CD14-positive monocyte (primary cell): ENCODE data around the gene ATXN3L. TPM values are rescaled to one million over a fixed set of nuclear protein-coding genes. Genes with fewer than 3 reads are reported as not detected.

Source experiments
- DNase-seq, 3 donors: peaks; one replicate each; pipeline ENCODE4 v3.0.0-alpha.2; 2011 to 2022
- H2AFZ ChIP-seq: 2 replicates; pipeline ENCODE4 v1.6.0; 2012; ENCODE audit warnings: mild to moderate bottlenecking, low read depth, low read length, inconsistent platforms; ENCODE audit not compliant: insufficient read depth, poor library complexity, severe bottlenecking
- H3K27ac ChIP-seq, 2 donors: 1 replicate in 1 of 2; 2 replicates in 1 of 2; pipeline ENCODE4 v1.5.1; 2012 to 2013; ENCODE audit warnings: low read length in 2 of 2, control low read depth in 1 of 2, inconsistent platforms in 1 of 2, low read depth in 1 of 2, mild to moderate bottlenecking in 1 of 2
- H3K27me3 ChIP-seq, 2 donors: one replicate each; pipeline versions ENCODE4 v1.6.0 to v1.6.1; 2011 to 2013; ENCODE audit warnings: low read length in 2 of 2; ENCODE audit not compliant: control insufficient read depth in 2 of 2, insufficient read depth in 2 of 2
- H3K36me3 ChIP-seq, 2 donors: replicated peaks in 1 of 2; 1 replicate in 1 of 2; 2 replicates in 1 of 2; pipeline versions ENCODE4 v1.5.1 to v1.6.1; 2012 to 2013; ENCODE audit warnings: low read length in 2 of 2, control low read depth in 1 of 2, inconsistent platforms in 1 of 2, mild to moderate bottlenecking in 1 of 2; ENCODE audit not compliant: insufficient read depth in 2 of 2, control insufficient read depth in 1 of 2
- H3K4me1 ChIP-seq, 2 donors: 1 replicate in 1 of 2; 2 replicates in 1 of 2; pipeline versions ENCODE4 v1.5.1 to v1.6.1; 2012 to 2013; ENCODE audit warnings: low read length in 2 of 2, control low read depth in 1 of 2, inconsistent platforms in 1 of 2, mild to moderate bottlenecking in 1 of 2, moderate library complexity in 1 of 2; ENCODE audit not compliant: insufficient read depth in 2 of 2, control insufficient read depth in 1 of 2
- H3K4me2 ChIP-seq: replicated peaks from 2 replicates; pipeline ENCODE3; 2012; ENCODE audit warnings: low read length, moderate library complexity, mild to moderate bottlenecking; ENCODE audit not compliant: poor library complexity, severe bottlenecking; ENCODE audit errors: extremely low read depth
- H3K4me3 ChIP-seq, 3 experiments: fragments of 200-600 bp in 1 of 3; sonication (generic) in 1 of 3; replicated peaks in 1 of 3; 1 replicate in 2 of 3; 2 replicates in 1 of 3; pipeline ENCODE4 v1.5.1; 2011 to 2013; ENCODE audit warnings: low read length in 3 of 3, mild to moderate bottlenecking in 3 of 3, control low read depth in 2 of 3, low read depth in 2 of 3, inconsistent platforms in 1 of 3, moderate library complexity in 1 of 3
- H3K79me2 ChIP-seq: 2 replicates; pipeline ENCODE4 v1.6.0; 2012; ENCODE audit warnings: mild to moderate bottlenecking, control low read depth, inconsistent platforms, low read length, moderate library complexity; ENCODE audit not compliant: insufficient read depth
- H3K9ac ChIP-seq: 2 replicates; pipeline ENCODE4 v1.6.0; 2017; ENCODE audit warnings: low read length, mild to moderate bottlenecking; ENCODE audit not compliant: insufficient read depth, poor library complexity, severe bottlenecking
- H3K9me3 ChIP-seq, 2 donors: replicated peaks in 1 of 2; 1 replicate in 1 of 2; 2 replicates in 1 of 2; pipeline versions ENCODE4 v1.5.1 to v1.6.1; 2012 to 2013; ENCODE audit warnings: low read length in 2 of 2, control low read depth in 1 of 2; ENCODE audit not compliant: control insufficient read depth in 1 of 2, insufficient read depth in 1 of 2
- H4K20me1 ChIP-seq: 2 replicates; pipeline ENCODE4 v1.6.0; 2012; ENCODE audit warnings: mild to moderate bottlenecking, low read length, control low read depth, moderate library complexity; ENCODE audit not compliant: insufficient read depth
- H3K27ac Mint-ChIP-seq, 7 donors: one replicate each; pipeline ENCODE4 v1.8.0; 2020; ENCODE audit warnings: mild to moderate bottlenecking in 7 of 7, mixed read lengths in 7 of 7, moderate library complexity in 6 of 7, inconsistent platforms in 2 of 7
- H3K27me3 Mint-ChIP-seq, 3 donors: one replicate each; pipeline ENCODE4 v1.8.0; 2021 to 2022; ENCODE audit warnings: low read depth in 3 of 3, mild to moderate bottlenecking in 3 of 3, mixed read lengths in 3 of 3, moderate library complexity in 3 of 3, inconsistent platforms in 1 of 3
- H3K36me3 Mint-ChIP-seq, 2 donors: one replicate each; pipeline ENCODE4 v1.8.0; 2020; ENCODE audit warnings: mixed read lengths in 2 of 2, inconsistent platforms in 1 of 2, mild to moderate bottlenecking in 1 of 2
- H3K4me1 Mint-ChIP-seq: one replicate; pipeline ENCODE4 v1.8.0; 2020; ENCODE audit warnings: mild to moderate bottlenecking, mixed read lengths
- H3K4me3 Mint-ChIP-seq, 2 donors: one replicate each; pipeline ENCODE4 v1.8.0; 2020; ENCODE audit warnings: mild to moderate bottlenecking in 2 of 2, mixed read lengths in 2 of 2, moderate library complexity in 1 of 2
- H3K9me3 Mint-ChIP-seq, 7 donors: one replicate each; pipeline ENCODE4 v1.8.0; 2020 to 2022; ENCODE audit warnings: mixed read lengths in 7 of 7, mild to moderate bottlenecking in 6 of 7, moderate library complexity in 6 of 7, inconsistent platforms in 2 of 7
- WGBS: methylation state at CpG from one replicate; pipeline ENCODE4 v1.1.5; 2013; ENCODE audit warnings: missing lambda C conversion rate; ENCODE audit not compliant: insufficient coverage; 5-methylcytosine and 5-hydroxymethylcytosine counted together
- intact Hi-C, 2 donors: fragments of 100-400 bp; cut with micrococcal nuclease; formaldehyde crosslinking; loops; one replicate each; pipeline versions ENCODE4 v1.15.0 to v1.15.1; 2023
- polyA plus RNA-seq, 3 donors: library from polyadenylated mRNA; depleted of rRNA in 1 of 3; unstranded in 2 of 3; stranded (reverse) in 1 of 3; fragments of 300-500 nt in 2 of 3; fragments of >200 nt in 1 of 3; fragmentation: Illumina TruSeq in 2 of 3; gene quantifications; 1 replicate in 2 of 3; 2 replicates in 1 of 3; pipeline ENCODE4 v1.2.3, GENCODE V29; 2012 to 2021
- TF ChIP-seq, protein P1 (sequence below): fragments of 200-600 bp; IDR thresholded peaks from one replicate; pipeline ENCODE4 v1.8.0; 2022; ENCODE audit warnings: antibody characterized with exemption, mild to moderate bottlenecking

Gene ATXN3L
- polyA plus RNA-seq, 3 donors, result not detected

DNA sequence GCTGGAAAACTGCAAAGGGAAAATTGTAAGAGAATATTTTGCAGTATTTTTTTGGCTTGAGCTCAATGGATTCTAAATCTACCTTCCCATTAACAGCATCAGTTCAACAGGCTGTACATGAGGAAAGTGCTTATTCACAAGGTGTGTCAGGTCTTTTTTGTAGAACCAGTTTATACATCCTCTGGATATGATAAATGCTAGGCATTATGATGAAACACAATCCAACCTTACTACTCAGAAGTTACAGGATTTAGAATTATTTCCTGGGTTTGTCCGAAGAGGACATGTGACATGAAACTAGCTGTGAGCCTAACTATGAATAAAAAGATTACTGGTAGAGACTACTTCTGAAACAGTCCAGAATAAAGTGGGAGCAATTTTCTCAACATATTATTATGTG, 49.5 kb downstream of the ATXN3L start:
- TF ChIP-seq, protein P1, sequence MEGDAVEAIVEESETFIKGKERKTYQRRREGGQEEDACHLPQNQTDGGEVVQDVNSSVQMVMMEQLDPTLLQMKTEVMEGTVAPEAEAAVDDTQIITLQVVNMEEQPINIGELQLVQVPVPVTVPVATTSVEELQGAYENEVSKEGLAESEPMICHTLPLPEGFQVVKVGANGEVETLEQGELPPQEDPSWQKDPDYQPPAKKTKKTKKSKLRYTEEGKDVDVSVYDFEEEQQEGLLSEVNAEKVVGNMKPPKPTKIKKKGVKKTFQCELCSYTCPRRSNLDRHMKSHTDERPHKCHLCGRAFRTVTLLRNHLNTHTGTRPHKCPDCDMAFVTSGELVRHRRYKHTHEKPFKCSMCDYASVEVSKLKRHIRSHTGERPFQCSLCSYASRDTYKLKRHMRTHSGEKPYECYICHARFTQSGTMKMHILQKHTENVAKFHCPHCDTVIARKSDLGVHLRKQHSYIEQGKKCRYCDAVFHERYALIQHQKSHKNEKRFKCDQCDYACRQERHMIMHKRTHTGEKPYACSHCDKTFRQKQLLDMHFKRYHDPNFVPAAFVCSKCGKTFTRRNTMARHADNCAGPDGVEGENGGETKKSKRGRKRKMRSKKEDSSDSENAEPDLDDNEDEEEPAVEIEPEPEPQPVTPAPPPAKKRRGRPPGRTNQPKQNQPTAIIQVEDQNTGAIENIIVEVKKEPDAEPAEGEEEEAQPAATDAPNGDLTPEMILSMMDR, result no peak
- no peaks in the 10 kb centered on the region for H3K36me3 ChIP-seq
- H3K4me2 ChIP-seq, result no peak overlapping the region
- Mint-ChIP-seq H3K27me3 (peaks cover 0 to 24% (median 0%) of the 10 kb centered on the region in 3 donors), H3K4me1 (peaks cover 5% of the 10 kb centered on the region), H3K27ac (no peak overlapping the region), H3K9me3 (peaks cover 0 to 3% (median 0%) of the 10 kb centered on the region in 7 donors), H3K4me3 (no peak overlapping the region), H3K36me3 (no peaks in the 10 kb centered on the region)
- no CpG with 5 or more reads among the region's 1 CpG for WGBS
- H3K79me2 ChIP-seq, result no peaks in the 10 kb centered on the region
- peaks cover 0 to 3% of the 10 kb centered on the region in 2 donors for H3K4me1 ChIP-seq
- H3K27ac ChIP-seq, result no peak overlapping the region
- DNase-seq, result no peak
- intact Hi-C loops, result no loop called here
- H3K9me3 ChIP-seq, result no peaks in the 10 kb centered on the region
- no peak overlapping the region for H2AFZ ChIP-seq
- no peaks in the 10 kb centered on the region for H4K20me1 ChIP-seq
- no peak overlapping the region for H3K4me3 ChIP-seq
- no peak overlapping the region for H3K9ac ChIP-seq
- peaks cover 0 to 15% of the 10 kb centered on the region in 2 donors for H3K27me3 ChIP-seq

DNA sequence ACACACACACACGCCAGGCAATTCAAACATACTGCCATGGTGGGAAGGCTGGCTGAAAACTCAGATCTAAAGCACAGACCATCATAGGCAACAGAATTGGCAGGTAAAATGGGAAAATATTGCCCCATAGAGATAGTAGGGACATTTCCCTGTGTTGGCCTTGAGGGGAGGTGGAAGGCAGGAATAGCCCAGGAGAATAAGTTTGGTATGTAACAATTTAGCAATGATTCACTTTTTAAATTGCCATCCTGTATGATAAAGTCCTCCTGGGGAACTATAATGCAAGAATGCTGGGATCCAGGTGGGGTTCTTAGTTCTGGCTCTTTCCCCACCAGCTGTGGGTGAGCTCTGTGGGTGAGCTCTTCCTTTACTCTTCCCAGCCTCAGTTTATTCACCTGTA, 51.0 kb downstream of the ATXN3L start:
- no peak overlapping the region for H2AFZ ChIP-seq
- no CpG with 5 or more reads among the region's 1 CpG for WGBS

More for the DNA sequence above, 51.0 kb downstream of the ATXN3L start:
- Histone ChIP-seq H3K4me1 (peaks cover 0 to 3% of the 10 kb centered on the region in 2 donors), H3K27me3 (peaks cover 0 to 9% of the 10 kb centered on the region in 2 donors), H4K20me1 (no peaks in the 10 kb centered on the region), H3K9me3 (no peaks in the 10 kb centered on the region), H3K4me3 (no peak overlapping the region), H3K9ac (no peak overlapping the region), H3K27ac (no peak overlapping the region), H3K4me2 (no peak overlapping the region), H3K79me2 (no peaks in the 10 kb centered on the region), H3K36me3 (no peaks in the 10 kb centered on the region)
- H3K4me1 Mint-ChIP-seq, result peaks cover 5% of the 10 kb centered on the region
- intact Hi-C loops, result no loop called here
- TF ChIP-seq, protein P1, result no peak
- H3K9me3 Mint-ChIP-seq, result peaks cover 0 to 3% (median 0%) of the 10 kb centered on the region in 7 donors
- no peak overlapping the region for H3K27ac Mint-ChIP-seq
- no peak for DNase-seq
- no peaks in the 10 kb centered on the region for H3K36me3 Mint-ChIP-seq
- H3K4me3 Mint-ChIP-seq, result no peak overlapping the region
- peaks cover 0 to 12% (median 0%) of the 10 kb centered on the region in 3 donors for H3K27me3 Mint-ChIP-seq

Other genes with a start within 250 kb of the ATXN3L start
- not detected for gene EGFL6, start 249.5 kb upstream of the ATXN3L start, polyA plus RNA-seq